Uterine smooth muscle cell (primary cell): ENCODE results near the gene OR2G3. TPM values are rescaled to one million over a fixed set of nuclear protein-coding genes. Genes with fewer than 3 reads are reported as not detected.

Experiments
- total RNA-seq: library from RNA; depleted of rRNA; stranded (reverse); fragments of >200 nt; gene quantifications from 2 replicates; pipeline ENCODE4 v1.2.3, GENCODE V29; 2014

Gene OR2G3
- not detected in 2 replicates for total RNA-seq

DNA sequence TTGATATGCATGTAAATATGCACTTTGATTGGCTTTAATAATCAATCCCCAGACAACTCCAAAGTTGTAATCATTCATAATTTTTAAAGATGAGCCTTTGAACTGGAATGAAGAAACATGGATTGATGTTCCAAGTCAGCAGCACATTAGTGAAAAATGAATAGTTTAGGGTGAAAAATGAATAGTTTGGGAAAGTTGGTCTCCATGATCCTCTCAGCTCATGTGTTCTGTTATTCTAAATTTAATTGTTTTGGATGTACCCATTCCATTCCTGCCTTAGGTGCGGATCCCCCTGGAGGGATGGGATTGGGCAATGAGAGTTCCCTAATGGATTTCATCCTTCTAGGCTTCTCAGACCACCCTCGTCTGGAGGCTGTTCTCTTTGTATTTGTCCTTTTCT, at the start of gene OR2G3:
OR2G3 (plus strand) TSS at position 301 of the 400 bp plus-strand sequence; CDS start at position 301, 0 bp downstream.

DNA sequence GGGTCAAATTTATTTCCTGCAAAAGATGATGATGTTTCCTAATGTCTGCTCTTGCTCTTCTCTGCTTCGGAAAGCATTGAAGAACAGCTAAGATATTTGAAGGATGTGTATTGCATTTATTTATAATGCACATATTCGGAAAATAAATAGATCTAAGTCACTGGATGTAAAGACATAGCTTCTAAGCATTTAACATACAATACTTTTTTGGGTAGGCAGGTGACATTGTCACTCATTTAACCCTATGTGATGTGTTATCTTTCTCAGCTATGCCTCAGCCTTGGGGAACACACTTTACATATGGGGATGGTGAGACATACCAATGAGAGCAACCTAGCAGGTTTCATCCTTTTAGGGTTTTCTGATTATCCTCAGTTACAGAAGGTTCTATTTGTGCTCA, 17.3 kb upstream of the OR2G3 start, which contains the start of gene OR2G2:
OR2G2 (plus strand) TSS at position 301 of the 400 bp plus-strand sequence; CDS start at position 301, 0 bp downstream.

Other genes starting within 250 kb of the OR2G3 start
- gene NLRP3, start 189.4 kb upstream of the OR2G3 start, total RNA-seq = 0.62 and 1.7 TPM in 2 replicates
- gene OR2B11, start 147.5 kb upstream of the OR2G3 start, total RNA-seq = not detected in 2 replicates
- not detected in 2 replicates for gene OR2C3, start 69.1 kb upstream of the OR2G3 start, total RNA-seq
- gene GCSAML, start 56.5 kb upstream of the OR2G3 start, total RNA-seq = under 0.01 TPM in 1 of 2 replicates, not detected in the other
- not detected in 2 replicates for gene OR2G2, start 17.2 kb upstream of the OR2G3 start, total RNA-seq
- gene OR13G1, start 74.2 kb downstream of the OR2G3 start, total RNA-seq = not detected in 2 replicates
- not detected in 2 replicates for gene OR6F1, start 111.1 kb downstream of the OR2G3 start, total RNA-seq
- not detected in 2 replicates for gene OR14K1, start 133.0 kb downstream of the OR2G3 start, total RNA-seq
- not detected in 2 replicates for gene OR14A2, start 142.6 kb downstream of the OR2G3 start, total RNA-seq
- gene OR1C1, start 155.0 kb downstream of the OR2G3 start, total RNA-seq = not detected in 2 replicates
- gene OR14A16, start 218.5 kb downstream of the OR2G3 start, total RNA-seq = not detected in 2 replicates
- not detected in 2 replicates for gene OR11L1, start 236.3 kb downstream of the OR2G3 start, total RNA-seq